ENCODE results near the gene ATP2B3. TPM values are rescaled to one million over a fixed set of nuclear protein-coding genes. Genes with fewer than 3 reads are reported as not detected.

The ATP2B3 gene
- polyA plus RNA-seq, 2 donors = not detected

- 81 to 85% methylated on average over 24 to 26 of the region's 26 CpGs for WGBS, 2 donors
- no peaks in the 10 kb centered on the region for H3K27me3 ChIP-seq (ENCODE audit: control insufficient read depth in 1 of 2, insufficient read depth in 2 of 2, low read length in 2 of 2)
- H3K27ac ChIP-seq (ENCODE audit: low read depth in 2 of 2, low read length in 1 of 2) = no peak overlapping the region
- peaks cover 0 to 2% of the 10 kb centered on the region in 2 donors for H3K4me1 ChIP-seq (ENCODE audit: control insufficient read depth in 2 of 2, insufficient read depth in 2 of 2, low read length in 1 of 2)
- no peaks in the 10 kb centered on the region for H3K36me3 ChIP-seq (ENCODE audit: control insufficient read depth in 2 of 2, insufficient read depth in 2 of 2, low read length in 1 of 2)
- H3K9me3 ChIP-seq (ENCODE audit: control insufficient read depth in 2 of 2, insufficient read depth in 1 of 2, low read depth in 1 of 2, low read length in 1 of 2) = peaks cover 0 to 1% of the 10 kb centered on the region in 2 donors
- no peak overlapping the region for H3K4me3 ChIP-seq (ENCODE audit: low read depth in 1 of 2, low read length in 2 of 2)
Observed at GRCh38 chrX:153504445-153505016, 12.9 kb upstream of the ATP2B3 start.

DNA sequence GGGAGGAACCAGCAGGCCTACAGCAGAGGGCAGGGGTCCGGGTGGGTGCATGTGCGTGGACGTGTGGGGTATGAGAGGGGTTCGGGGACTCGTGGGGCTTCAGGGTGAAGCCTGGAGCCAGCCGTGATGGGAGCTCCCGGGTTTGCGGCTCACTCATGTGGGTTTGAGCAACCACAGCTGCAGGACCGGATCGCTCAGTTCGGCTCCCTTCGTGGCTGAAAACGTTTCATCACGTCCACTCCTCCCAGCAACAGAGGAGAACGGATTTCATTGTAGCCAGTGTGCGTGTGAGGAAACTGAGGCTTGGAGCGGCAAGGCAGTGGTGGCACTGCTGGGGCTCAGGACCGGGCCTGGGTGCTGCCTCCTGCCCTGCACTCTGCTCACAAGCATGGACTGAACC lies 12.1 kb upstream of the ATP2B3 start:
- Histone ChIP-seq H3K36me3 (ENCODE audit: control insufficient read depth in 2 of 2, insufficient read depth in 2 of 2, low read length in 1 of 2) (no peaks in the 10 kb centered on the region), H3K27ac (ENCODE audit: low read depth in 2 of 2, low read length in 1 of 2) (no peak overlapping the region), H3K27me3 (ENCODE audit: control insufficient read depth in 1 of 2, insufficient read depth in 2 of 2, low read length in 2 of 2) (no peaks in the 10 kb centered on the region), H3K4me1 (ENCODE audit: control insufficient read depth in 2 of 2, insufficient read depth in 2 of 2, low read length in 1 of 2) (no peaks in the 10 kb centered on the region), H3K9me3 (ENCODE audit: control insufficient read depth in 2 of 2, insufficient read depth in 1 of 2, low read depth in 1 of 2, low read length in 1 of 2) (peaks cover 0 to 3% of the 10 kb centered on the region in 2 donors), H3K4me3 (ENCODE audit: low read depth in 1 of 2, low read length in 2 of 2) (no peak overlapping the region)
- WGBS, 2 donors = 84 to 92% methylated on average over 18 of the region's 18 CpGs

GRCh38 chrX:153507484-153508178 lies 9.8 kb upstream of the ATP2B3 start:
- no peaks in the 10 kb centered on the region for H3K36me3 ChIP-seq (ENCODE audit: control insufficient read depth in 2 of 2, insufficient read depth in 2 of 2, low read length in 1 of 2)
- H3K9me3 ChIP-seq (ENCODE audit: control insufficient read depth in 2 of 2, insufficient read depth in 1 of 2, low read depth in 1 of 2, low read length in 1 of 2) = peaks cover 0 to 3% of the 10 kb centered on the region in 2 donors
- WGBS, 2 donors = 16 to 26% methylated on average over 19 of the region's 19 CpGs
- no peak overlapping the region for H3K27ac ChIP-seq (ENCODE audit: low read depth in 2 of 2, low read length in 1 of 2)
- peaks cover 0 to 7% of the 10 kb centered on the region in 2 donors for H3K4me1 ChIP-seq (ENCODE audit: control insufficient read depth in 2 of 2, insufficient read depth in 2 of 2, low read length in 1 of 2)
- no peaks in the 10 kb centered on the region for H3K27me3 ChIP-seq (ENCODE audit: control insufficient read depth in 1 of 2, insufficient read depth in 2 of 2, low read length in 2 of 2)
- H3K4me3 ChIP-seq (ENCODE audit: low read depth in 1 of 2, low read length in 2 of 2) = no peak overlapping the region

GRCh38 chrX:153509592-153509991 lies 7.8 kb upstream of the ATP2B3 start:
- Histone ChIP-seq H3K4me3 (ENCODE audit: low read depth in 1 of 2, low read length in 2 of 2) (no peak overlapping the region), H3K27ac (ENCODE audit: low read depth in 2 of 2, low read length in 1 of 2) (no peak overlapping the region), H3K4me1 (ENCODE audit: control insufficient read depth in 2 of 2, insufficient read depth in 2 of 2, low read length in 1 of 2) (peaks cover 0 to 7% of the 10 kb centered on the region in 2 donors), H3K36me3 (ENCODE audit: control insufficient read depth in 2 of 2, insufficient read depth in 2 of 2, low read length in 1 of 2) (no peaks in the 10 kb centered on the region), H3K9me3 (ENCODE audit: control insufficient read depth in 2 of 2, insufficient read depth in 1 of 2, low read depth in 1 of 2, low read length in 1 of 2) (peaks cover 0 to 3% of the 10 kb centered on the region in 2 donors), H3K27me3 (ENCODE audit: control insufficient read depth in 1 of 2, insufficient read depth in 2 of 2, low read length in 2 of 2) (no peaks in the 10 kb centered on the region)
- WGBS, 2 donors = 79 to 81% methylated on average over 14 of the region's 14 CpGs

DNA sequence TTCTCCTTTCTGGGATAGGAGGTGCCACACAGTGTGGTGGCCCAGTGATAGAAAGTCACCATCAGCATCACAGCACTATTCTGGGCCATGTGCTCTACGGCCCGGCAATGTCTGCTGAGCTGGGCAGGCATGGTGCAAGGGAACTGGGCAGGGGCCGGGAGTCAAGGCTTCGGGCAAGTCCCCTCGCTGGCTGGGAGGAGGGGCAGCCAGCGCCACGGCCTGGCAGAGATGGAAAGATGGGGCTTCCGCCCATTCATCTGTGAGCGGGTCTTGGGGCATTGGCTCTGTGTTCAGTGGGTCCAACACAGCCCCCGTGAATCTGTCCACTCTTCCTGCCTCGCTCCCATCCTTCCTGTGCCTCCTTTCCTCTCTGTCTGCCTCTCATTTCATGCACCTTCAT lies 7.1 kb upstream of the ATP2B3 start:
- no peaks in the 10 kb centered on the region for H3K36me3 ChIP-seq (ENCODE audit: control insufficient read depth in 2 of 2, insufficient read depth in 2 of 2, low read length in 1 of 2)
- H3K27me3 ChIP-seq (ENCODE audit: control insufficient read depth in 1 of 2, insufficient read depth in 2 of 2, low read length in 2 of 2) = no peaks in the 10 kb centered on the region
- H3K4me3 ChIP-seq (ENCODE audit: low read depth in 1 of 2, low read length in 2 of 2) = no peak overlapping the region
- H3K9me3 ChIP-seq (ENCODE audit: control insufficient read depth in 2 of 2, insufficient read depth in 1 of 2, low read depth in 1 of 2, low read length in 1 of 2) = peaks cover 0 to 3% of the 10 kb centered on the region in 2 donors
- H3K27ac ChIP-seq (ENCODE audit: low read depth in 2 of 2, low read length in 1 of 2) = no peak overlapping the region
- peaks cover 0 to 7% of the 10 kb centered on the region in 2 donors for H3K4me1 ChIP-seq (ENCODE audit: control insufficient read depth in 2 of 2, insufficient read depth in 2 of 2, low read length in 1 of 2)
- WGBS, 2 donors = 70 to 77% methylated on average over 7 to 11 of the region's 11 CpGs

GRCh38 chrX:153511784-153512500 lies 5.5 kb upstream of the ATP2B3 start:
- peaks cover 0 to 4% of the 10 kb centered on the region in 2 donors for H3K27me3 ChIP-seq (ENCODE audit: control insufficient read depth in 1 of 2, insufficient read depth in 2 of 2, low read length in 2 of 2)
- no peaks in the 10 kb centered on the region for H3K36me3 ChIP-seq (ENCODE audit: control insufficient read depth in 2 of 2, insufficient read depth in 2 of 2, low read length in 1 of 2)
- 40 to 68% methylated on average over 17 of the region's 17 CpGs for WGBS, 2 donors
- H3K4me3 ChIP-seq (ENCODE audit: low read depth in 1 of 2, low read length in 2 of 2) = no peak overlapping the region
- peaks cover 0 to 3% of the 10 kb centered on the region in 2 donors for H3K9me3 ChIP-seq (ENCODE audit: control insufficient read depth in 2 of 2, insufficient read depth in 1 of 2, low read depth in 1 of 2, low read length in 1 of 2)
- H3K27ac ChIP-seq (ENCODE audit: low read depth in 2 of 2, low read length in 1 of 2) = no peak overlapping the region
- peaks cover 0 to 7% of the 10 kb centered on the region in 2 donors for H3K4me1 ChIP-seq (ENCODE audit: control insufficient read depth in 2 of 2, insufficient read depth in 2 of 2, low read length in 1 of 2)

DNA sequence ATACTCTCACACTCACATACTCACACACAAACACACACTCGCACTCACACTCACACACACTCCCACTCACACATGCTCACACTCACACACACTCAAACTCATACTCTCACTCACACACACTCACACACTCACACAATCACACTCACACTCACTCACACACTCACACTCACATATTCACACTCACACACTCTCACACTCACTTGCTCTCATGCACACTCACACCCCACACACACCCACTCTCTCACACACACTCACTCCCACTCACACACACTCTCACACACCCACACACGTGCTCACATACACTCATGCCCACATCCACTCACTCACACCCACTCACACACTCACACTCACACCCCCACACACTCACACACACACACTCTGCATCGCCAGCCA lies 4.9 kb upstream of the ATP2B3 start:
- 55 to 65% methylated on average over 3 of the region's 3 CpGs for WGBS, 2 donors
- Histone ChIP-seq H3K27ac (ENCODE audit: low read depth in 2 of 2, low read length in 1 of 2) (no peak overlapping the region), H3K36me3 (ENCODE audit: control insufficient read depth in 2 of 2, insufficient read depth in 2 of 2, low read length in 1 of 2) (no peaks in the 10 kb centered on the region), H3K27me3 (ENCODE audit: control insufficient read depth in 1 of 2, insufficient read depth in 2 of 2, low read length in 2 of 2) (peaks cover 0 to 4% of the 10 kb centered on the region in 2 donors), H3K9me3 (ENCODE audit: control insufficient read depth in 2 of 2, insufficient read depth in 1 of 2, low read depth in 1 of 2, low read length in 1 of 2) (peaks cover 0 to 3% of the 10 kb centered on the region in 2 donors), H3K4me3 (ENCODE audit: low read depth in 1 of 2, low read length in 2 of 2) (no peak overlapping the region), H3K4me1 (ENCODE audit: control insufficient read depth in 2 of 2, insufficient read depth in 2 of 2, low read length in 1 of 2) (peaks cover 0 to 7% of the 10 kb centered on the region in 2 donors)

GRCh38 chrX:153513265-153513664 lies 4.2 kb upstream of the ATP2B3 start:
- H3K4me3 ChIP-seq (ENCODE audit: low read depth in 1 of 2, low read length in 2 of 2) = no peak overlapping the region
- no peak overlapping the region for H3K27ac ChIP-seq (ENCODE audit: low read depth in 2 of 2, low read length in 1 of 2)
- peaks cover 0 to 3% of the 10 kb centered on the region in 2 donors for H3K9me3 ChIP-seq (ENCODE audit: control insufficient read depth in 2 of 2, insufficient read depth in 1 of 2, low read depth in 1 of 2, low read length in 1 of 2)
- 67 to 77% methylated on average over 5 of the region's 5 CpGs for WGBS, 2 donors
- peaks cover 4 to 5% of the 10 kb centered on the region in 2 donors for H3K27me3 ChIP-seq (ENCODE audit: control insufficient read depth in 1 of 2, insufficient read depth in 2 of 2, low read length in 2 of 2)
- no peaks in the 10 kb centered on the region for H3K36me3 ChIP-seq (ENCODE audit: control insufficient read depth in 2 of 2, insufficient read depth in 2 of 2, low read length in 1 of 2)
- peaks cover 3 to 7% of the 10 kb centered on the region in 2 donors for H3K4me1 ChIP-seq (ENCODE audit: control insufficient read depth in 2 of 2, insufficient read depth in 2 of 2, low read length in 1 of 2)

DNA sequence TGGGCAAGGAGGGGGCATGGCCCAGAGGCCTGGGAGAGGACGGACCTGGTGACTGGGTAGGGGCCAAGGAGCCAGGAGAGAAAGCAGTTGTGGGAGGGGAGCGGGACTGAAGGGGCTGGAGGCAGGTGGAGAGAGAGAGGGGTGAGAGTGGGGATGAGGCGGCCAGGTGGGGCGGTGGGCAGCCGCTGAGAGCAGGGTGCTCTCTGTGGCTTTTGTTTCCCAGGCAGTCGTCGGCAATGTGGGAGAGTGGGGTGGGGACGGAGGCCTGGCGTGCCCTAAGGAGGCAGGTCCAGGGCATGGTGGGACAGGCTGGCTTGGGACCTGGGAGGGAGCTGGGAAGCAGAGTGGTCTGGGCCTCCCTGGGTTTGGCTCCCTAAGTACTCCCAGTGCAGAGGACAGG lies 3.2 kb upstream of the ATP2B3 start:
- Histone ChIP-seq H3K27ac (ENCODE audit: low read depth in 2 of 2, low read length in 1 of 2) (no peak overlapping the region), H3K4me3 (ENCODE audit: low read depth in 1 of 2, low read length in 2 of 2) (no peak overlapping the region), H3K9me3 (ENCODE audit: control insufficient read depth in 2 of 2, insufficient read depth in 1 of 2, low read depth in 1 of 2, low read length in 1 of 2) (peaks cover 0 to 3% of the 10 kb centered on the region in 2 donors), H3K27me3 (ENCODE audit: control insufficient read depth in 1 of 2, insufficient read depth in 2 of 2, low read length in 2 of 2) (peaks cover 4 to 5% of the 10 kb centered on the region in 2 donors), H3K4me1 (ENCODE audit: control insufficient read depth in 2 of 2, insufficient read depth in 2 of 2, low read length in 1 of 2) (peaks cover 3 to 7% of the 10 kb centered on the region in 2 donors), H3K36me3 (ENCODE audit: control insufficient read depth in 2 of 2, insufficient read depth in 2 of 2, low read length in 1 of 2) (no peaks in the 10 kb centered on the region)
- WGBS, 2 donors = 73 to 81% methylated on average over 9 of the region's 9 CpGs

Data from esophagus (tissue), 2 donors.